Effector memory CD8-positive, alpha-beta T cell (primary cell): ENCODE data around the gene CT83.

ENCODE experiments used
- ATAC-seq: fragments of 150-1000 bp; cut with Tn5 transposase; replicated peaks from 2 replicates; pipeline ENCODE4 v1.10.0; 2021; ENCODE audit warnings: mild to moderate bottlenecking, moderate library complexity
- DNase-seq, 3 experiments: peaks; one replicate each; pipeline ENCODE4 v3.0.0; 2021
- H3K27ac Mint-ChIP-seq, 2 donors: one replicate each; pipeline ENCODE4 v1.8.0; 2022; ENCODE audit warnings: mild to moderate bottlenecking in 2 of 2, mixed read lengths in 2 of 2, moderate library complexity in 2 of 2
- H3K27me3 Mint-ChIP-seq, 2 donors: one replicate each; pipeline ENCODE4 v1.8.0; 2022; ENCODE audit warnings: mixed read lengths in 2 of 2
- H3K36me3 Mint-ChIP-seq: one replicate; pipeline ENCODE4 v1.8.0; 2022; ENCODE audit warnings: mild to moderate bottlenecking, moderate library complexity, mixed read lengths; ENCODE audit not compliant: insufficient read depth
- H3K4me1 Mint-ChIP-seq, 2 donors: one replicate each; pipeline ENCODE4 v1.8.0; 2022; ENCODE audit warnings: low read depth in 2 of 2, mixed read lengths in 2 of 2
- H3K4me3 Mint-ChIP-seq, 2 donors: one replicate each; pipeline ENCODE4 v1.8.0; 2022; ENCODE audit warnings: mild to moderate bottlenecking in 2 of 2, mixed read lengths in 2 of 2, moderate library complexity in 2 of 2
- H3K9me3 Mint-ChIP-seq, 2 donors: one replicate each; pipeline ENCODE4 v1.8.0; 2022; ENCODE audit warnings: mixed read lengths in 2 of 2
- total RNA-seq, 9 experiments: gene quantifications; one replicate each; lab custom pipeline; 2026; lab: John Stamatoyannopoulos, UW

CT83 gene, protein sequence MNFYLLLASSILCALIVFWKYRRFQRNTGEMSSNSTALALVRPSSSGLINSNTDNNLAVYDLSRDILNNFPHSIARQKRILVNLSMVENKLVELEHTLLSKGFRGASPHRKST
- total RNA-seq: 0 reads per million in 9 experiments

DNA sequence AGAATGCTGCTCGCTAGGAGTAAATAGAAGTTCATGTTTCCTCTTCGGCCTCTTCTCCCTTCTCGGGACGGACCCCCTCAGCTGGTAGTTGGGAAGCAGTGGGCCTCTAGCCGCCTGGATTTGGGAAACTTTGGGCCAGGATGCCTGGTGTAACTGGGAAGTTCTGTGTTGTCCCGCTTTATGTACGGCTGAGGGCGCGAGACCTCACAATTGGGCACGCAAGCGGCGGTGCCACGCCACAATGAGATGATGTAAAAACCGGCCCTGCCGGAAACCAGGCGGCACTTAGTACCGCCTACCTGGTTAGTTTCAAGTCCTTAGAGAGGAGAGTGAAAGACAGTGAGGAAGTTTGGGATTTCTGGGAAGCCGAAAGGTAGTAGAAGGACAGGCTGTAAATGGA lies at the start of gene CT83:
TSS of gene CT83 (minus strand) at position 155 of the 400 bp plus-strand sequence. CDS start at position 35, 120 bp downstream.
- H3K4me3 Mint-ChIP-seq: no peak within 1 kb of the TSS
- DNase-seq (no peak), ATAC-seq (no peak)
- H3K9me3 Mint-ChIP-seq: no peaks in the 10 kb centered on the region
- no peaks in the 10 kb centered on the region for H3K4me1 Mint-ChIP-seq
- no peak within 1 kb of the TSS for H3K27ac Mint-ChIP-seq
- no peaks in the 10 kb centered on the region for H3K27me3 Mint-ChIP-seq
- no peaks in the 10 kb centered on the region for H3K36me3 Mint-ChIP-seq

DNA sequence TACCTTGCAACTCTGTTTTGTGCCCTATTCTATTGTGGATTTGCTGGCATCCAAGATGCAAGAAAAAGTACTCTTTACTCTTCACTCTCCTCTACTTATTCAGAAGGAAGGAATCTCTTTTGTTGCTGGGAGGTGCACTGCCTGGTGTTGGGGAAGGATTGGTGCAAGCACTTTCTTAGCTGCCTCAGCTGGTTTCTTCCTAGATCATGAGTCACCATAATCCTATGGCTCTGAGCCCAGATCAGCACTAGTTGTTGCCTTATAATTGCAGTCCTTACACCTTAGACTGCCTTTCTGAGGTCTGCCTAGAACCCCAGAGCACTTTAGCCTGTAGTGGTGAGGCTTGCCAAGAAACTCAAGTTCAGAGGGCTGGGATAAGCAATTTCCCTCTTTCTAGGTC lies 37.0 kb upstream of the CT83 start:
- DNase-seq: no peak
- ATAC-seq: no peak
- Mint-ChIP-seq H3K9me3 (peaks cover 2 to 4% of the 10 kb centered on the region in 2 donors), H3K4me3 (no peak overlapping the region), H3K27me3 (no peaks in the 10 kb centered on the region), H3K4me1 (no peaks in the 10 kb centered on the region), H3K27ac (no peak overlapping the region), H3K36me3 (no peaks in the 10 kb centered on the region)

DNA sequence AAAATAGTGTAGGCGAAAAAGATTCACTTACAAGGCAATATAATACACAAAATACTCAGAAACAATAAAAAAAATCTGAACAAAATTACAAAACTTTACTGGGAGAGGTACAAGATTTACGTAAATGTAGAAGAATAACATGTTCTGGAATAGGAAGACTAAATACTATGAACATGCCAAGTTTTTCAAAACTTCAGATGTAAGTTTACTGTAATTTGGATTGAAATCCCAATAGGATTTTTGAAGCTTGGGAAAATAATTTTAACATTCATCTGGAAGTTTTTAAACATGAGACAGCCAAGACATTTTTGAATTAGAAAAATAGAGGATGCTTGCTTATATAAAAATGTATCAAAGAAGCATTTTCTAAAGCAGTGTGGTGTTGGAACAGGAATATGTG lies 30.5 kb upstream of the CT83 start:
- H3K36me3 Mint-ChIP-seq: no peaks in the 10 kb centered on the region
- peaks cover 0 to 1% of the 10 kb centered on the region in 2 donors for H3K9me3 Mint-ChIP-seq
- ATAC-seq (no peak), DNase-seq (no peak)
- no peaks in the 10 kb centered on the region for H3K27me3 Mint-ChIP-seq
- H3K4me3 Mint-ChIP-seq: no peak overlapping the region
- no peaks in the 10 kb centered on the region for H3K4me1 Mint-ChIP-seq
- H3K27ac Mint-ChIP-seq: no peak overlapping the region

DNA sequence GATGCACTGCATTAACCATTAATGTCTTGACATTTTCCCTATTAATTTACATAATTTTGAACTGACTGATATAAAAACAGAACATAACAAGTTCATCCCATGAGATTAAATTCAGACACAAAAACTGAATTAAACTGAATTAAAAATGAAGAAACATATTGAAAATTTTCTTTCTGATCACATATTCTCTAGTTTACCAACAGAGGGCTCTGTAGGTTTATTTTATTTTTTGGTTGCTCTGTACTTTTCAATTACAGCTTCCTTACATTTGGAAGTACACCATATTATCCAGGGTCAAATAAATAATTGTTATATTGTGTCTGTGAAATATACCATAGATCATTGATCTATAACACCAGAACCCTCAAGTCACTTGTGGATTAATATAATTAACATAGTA lies 27.3 kb upstream of the CT83 start:
- ATAC-seq (no peak), DNase-seq (no peak)
- Mint-ChIP-seq H3K4me1 (no peaks in the 10 kb centered on the region), H3K27ac (no peak overlapping the region), H3K27me3 (no peaks in the 10 kb centered on the region), H3K9me3 (peaks cover 0 to 1% of the 10 kb centered on the region in 2 donors), H3K4me3 (no peak overlapping the region), H3K36me3 (no peaks in the 10 kb centered on the region)

DNA sequence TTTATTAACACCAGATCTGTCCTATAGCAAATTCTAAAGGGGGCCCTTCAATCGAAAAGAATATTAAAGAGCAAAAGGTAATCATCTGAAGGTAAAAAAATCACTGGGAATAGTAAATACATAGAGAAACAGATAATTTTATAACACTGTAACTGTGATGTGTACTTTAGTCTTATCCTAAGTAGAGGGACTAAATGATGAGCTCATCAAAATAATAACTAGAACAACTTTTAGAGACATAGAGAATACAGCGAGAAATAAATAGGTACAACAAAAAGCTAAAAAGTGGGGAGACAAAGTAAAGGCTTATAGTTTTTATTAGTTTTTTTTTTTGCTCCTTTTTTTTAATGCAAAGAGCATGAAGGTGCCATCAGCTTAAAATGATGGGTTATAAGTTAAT lies 17.3 kb upstream of the CT83 start:
- no peaks in the 10 kb centered on the region for H3K27me3 Mint-ChIP-seq
- H3K36me3 Mint-ChIP-seq: no peaks in the 10 kb centered on the region
- ATAC-seq (no peak), DNase-seq (no peak)
- H3K27ac Mint-ChIP-seq: no peak overlapping the region
- peaks cover 6 to 7% of the 10 kb centered on the region in 2 donors for H3K9me3 Mint-ChIP-seq
- H3K4me3 Mint-ChIP-seq: no peak overlapping the region
- no peaks in the 10 kb centered on the region for H3K4me1 Mint-ChIP-seq

GRCh38 chrX:116449156-116449555 lies 13.6 kb downstream of the CT83 start:
- ATAC-seq: no peak
- peaks cover 0 to under 1% of the 10 kb centered on the region in 2 donors for H3K9me3 Mint-ChIP-seq

GRCh38 chrX:116436358-116436816 lies 26.4 kb downstream of the CT83 start, which contains the start of gene SLC6A14:
TSS of gene SLC6A14 (plus strand) at chrX:116436606. CDS start at chrX:116436710, 104 bp downstream.
- DNase-seq: no peak

More at GRCh38 chrX:116449156-116449555, 13.6 kb downstream of the CT83 start:
- Mint-ChIP-seq H3K27ac (no peak overlapping the region), H3K27me3 (no peaks in the 10 kb centered on the region), H3K4me1 (no peaks in the 10 kb centered on the region), H3K4me3 (no peak overlapping the region), H3K36me3 (no peaks in the 10 kb centered on the region)
- DNase-seq: no peak

GRCh38 chrX:116435597-116435996 lies 27.2 kb downstream of the CT83 start:
- no peak overlapping the region for H3K27ac Mint-ChIP-seq
- ATAC-seq: no peak
- no peaks in the 10 kb centered on the region for H3K27me3 Mint-ChIP-seq

More at GRCh38 chrX:116436358-116436816, 26.4 kb downstream of the CT83 start, which contains the start of gene SLC6A14:
- ATAC-seq: no peak
- no peak within 1 kb of the TSS for H3K4me3 Mint-ChIP-seq
- peaks cover 3 to 9% of the 10 kb centered on the region in 2 donors for H3K9me3 Mint-ChIP-seq
- no peaks in the 10 kb centered on the region for H3K36me3 Mint-ChIP-seq
- no peak within 1 kb of the TSS for H3K27ac Mint-ChIP-seq
- H3K4me1 Mint-ChIP-seq: no peaks in the 10 kb centered on the region
- no peaks in the 10 kb centered on the region for H3K27me3 Mint-ChIP-seq

DNA sequence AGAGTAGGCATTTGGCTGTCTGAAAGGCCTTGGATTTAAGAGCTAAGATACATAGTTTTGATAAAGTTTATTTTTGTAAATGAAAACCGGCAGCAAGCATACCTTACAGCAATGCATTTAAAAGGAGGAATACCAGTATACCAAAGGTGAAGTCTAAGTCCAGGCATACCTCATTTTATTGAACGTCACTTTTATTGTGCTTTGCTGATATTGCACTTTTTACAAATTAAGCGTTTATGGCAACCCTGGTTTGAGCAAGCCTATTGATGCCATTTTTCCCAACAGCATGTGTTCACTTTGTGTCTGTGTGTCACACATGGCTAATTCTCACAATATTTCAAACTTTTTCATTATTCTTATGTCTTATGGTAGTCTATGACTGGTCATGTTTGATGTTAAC lies 34.8 kb downstream of the CT83 start:
- ATAC-seq: no peak
- DNase-seq: no peak
- no peak overlapping the region for H3K4me3 Mint-ChIP-seq
- no peak overlapping the region for H3K27ac Mint-ChIP-seq
- no peaks in the 10 kb centered on the region for H3K9me3 Mint-ChIP-seq
- H3K36me3 Mint-ChIP-seq: no peaks in the 10 kb centered on the region
- H3K27me3 Mint-ChIP-seq: no peaks in the 10 kb centered on the region
- H3K4me1 Mint-ChIP-seq: no peaks in the 10 kb centered on the region

More at GRCh38 chrX:116435597-116435996, 27.2 kb downstream of the CT83 start:
- DNase-seq: no peak
- Mint-ChIP-seq H3K9me3 (peaks cover 3 to 9% of the 10 kb centered on the region in 2 donors), H3K4me1 (no peaks in the 10 kb centered on the region), H3K4me3 (no peak overlapping the region), H3K36me3 (no peaks in the 10 kb centered on the region)

GRCh38 chrX:116417968-116418367 lies 44.8 kb downstream of the CT83 start:
- no peaks in the 10 kb centered on the region for H3K9me3 Mint-ChIP-seq
- no peaks in the 10 kb centered on the region for H3K4me1 Mint-ChIP-seq
- H3K27me3 Mint-ChIP-seq: no peaks in the 10 kb centered on the region
- DNase-seq: no peak
- H3K27ac Mint-ChIP-seq: no peak overlapping the region
- no peak for ATAC-seq
- H3K36me3 Mint-ChIP-seq: peaks cover 3% of the 10 kb centered on the region
- no peak overlapping the region for H3K4me3 Mint-ChIP-seq

DNA sequence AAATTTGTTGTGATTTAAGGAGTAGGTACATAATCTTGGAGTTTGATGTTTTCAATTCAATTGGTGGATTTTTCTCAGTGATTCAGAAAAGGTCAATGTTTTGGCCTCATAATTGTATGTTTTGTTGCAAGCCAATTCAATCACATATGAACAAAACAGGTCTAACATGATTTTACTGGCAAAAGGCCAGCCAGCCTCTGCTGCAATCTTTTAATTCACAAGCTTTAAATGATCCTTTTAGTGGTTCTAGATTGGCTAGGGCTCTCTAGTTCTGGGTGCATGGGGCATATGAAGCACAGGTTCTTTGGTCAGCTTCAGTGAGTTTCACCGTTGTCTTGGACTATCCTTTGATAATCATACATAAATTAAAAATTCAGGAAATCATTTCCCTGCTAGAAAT lies 45.6 kb downstream of the CT83 start:
- ATAC-seq (no peak), DNase-seq (no peak)
- no peaks in the 10 kb centered on the region for H3K27me3 Mint-ChIP-seq
- H3K27ac Mint-ChIP-seq: no peak overlapping the region
- no peaks in the 10 kb centered on the region for H3K4me1 Mint-ChIP-seq
- no peaks in the 10 kb centered on the region for H3K36me3 Mint-ChIP-seq
- no peak overlapping the region for H3K4me3 Mint-ChIP-seq
- no peaks in the 10 kb centered on the region for H3K9me3 Mint-ChIP-seq

DNA sequence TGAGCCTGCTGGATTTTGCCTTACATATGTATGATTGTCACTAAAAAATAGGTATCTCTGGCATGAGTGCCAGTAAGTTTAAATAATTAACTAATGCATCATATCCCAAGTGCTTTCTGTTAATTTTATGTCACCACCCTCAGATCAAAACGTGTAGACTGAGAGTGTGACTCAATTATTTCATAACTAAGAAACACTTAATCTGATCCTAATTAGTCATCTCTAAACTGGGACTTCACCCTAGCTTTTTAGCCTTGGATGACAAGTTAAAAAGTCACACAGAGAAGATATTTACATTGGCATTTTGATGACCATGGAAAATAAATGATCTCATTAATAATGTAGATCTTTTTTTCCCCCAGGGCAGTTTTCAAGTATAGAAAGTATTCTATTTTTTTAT lies 49.5 kb downstream of the CT83 start:
- H3K27me3 Mint-ChIP-seq: no peaks in the 10 kb centered on the region
- H3K4me1 Mint-ChIP-seq: no peaks in the 10 kb centered on the region
- no peaks in the 10 kb centered on the region for H3K36me3 Mint-ChIP-seq
- DNase-seq (no peak), ATAC-seq (no peak)
- peaks cover 0 to 13% of the 10 kb centered on the region in 2 donors for H3K9me3 Mint-ChIP-seq
- no peak overlapping the region for H3K27ac Mint-ChIP-seq
- H3K4me3 Mint-ChIP-seq: no peak overlapping the region
